ENCODE data around the gene GTF3C1. TPM values are rescaled to one million over a fixed set of nuclear protein-coding genes. Genes with fewer than 3 reads are reported as not detected.

Gene GTF3C1
- polyA plus RNA-seq, 1 donor from 2014 or later, result 54.0 TPM

DNA sequence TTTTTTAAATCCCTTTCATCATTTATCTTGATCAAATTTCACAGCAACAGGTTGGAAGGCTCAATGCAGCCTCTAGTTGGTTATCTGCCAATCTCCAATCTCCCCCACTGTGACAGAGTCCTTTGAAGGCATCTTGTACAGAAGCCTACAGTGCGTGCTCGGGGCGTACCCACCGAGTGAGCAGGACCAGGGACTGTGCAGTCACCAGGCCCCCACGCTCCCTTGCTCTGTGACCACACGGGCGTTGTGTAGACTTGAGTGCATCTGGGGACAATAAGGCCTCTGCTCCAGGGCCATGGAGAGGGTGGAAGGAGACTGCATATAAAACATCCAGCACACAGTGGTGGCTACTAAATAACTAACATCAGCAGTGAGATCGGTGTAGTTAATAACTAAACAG is 63.4 kb downstream of the GTF3C1 start:
- H3K27me3 ChIP-seq (ENCODE audit: insufficient read depth, low read depth, low read length), result no peaks in the 10 kb centered on the region
- no peak overlapping the region for H2AFZ ChIP-seq (ENCODE audit: low read depth, low read length)
- no peaks in the 10 kb centered on the region for H3K9me3 ChIP-seq (ENCODE audit: low read length)
- no peaks in the 10 kb centered on the region for H3K9me2 ChIP-seq (ENCODE audit: insufficient read depth, low read length)
- H3K36me3 ChIP-seq (ENCODE audit: insufficient read depth, low read length), result peaks cover 8% of the 10 kb centered on the region
- no peak overlapping the region for H3K9ac ChIP-seq (ENCODE audit: low read length)
- no peak overlapping the region for H3K4me2 ChIP-seq (ENCODE audit: low read length)
- H3K4me3 ChIP-seq (ENCODE audit: low read length), result no peak overlapping the region
- no peaks in the 10 kb centered on the region for H3K79me2 ChIP-seq (replicated peaks; ENCODE audit: insufficient read depth, low read length)
- no peak overlapping the region for H3K27ac ChIP-seq (ENCODE audit: low read length)
- TF ChIP-seq REST (IDR thresholded peaks at IDR 0.05; ENCODE audit: borderline replicate concordance) (no peak), RAD21 (conservative IDR thresholded peaks at IDR 0.05) (no peak), CTCF (IDR thresholded peaks at IDR 0.05; ENCODE audit: poor library complexity, severe bottlenecking) (no peak), TAF1 (IDR thresholded peaks at IDR 0.05; ENCODE audit: low read depth) (no peak), SMC3 (conservative IDR thresholded peaks at IDR 0.05; ENCODE audit: poor library complexity) (no peak), MXI1 (conservative IDR thresholded peaks at IDR 0.05; ENCODE audit: poor library complexity, severe bottlenecking) (no peak), EP300 (conservative IDR thresholded peaks at IDR 0.05; ENCODE audit: poor library complexity, severe bottlenecking) (no peak), EZH2 (IDR thresholded peaks at IDR 0.05; ENCODE audit: borderline replicate concordance, insufficient read depth, low read length, poor library complexity, severe bottlenecking) (no peak), POLR2AphosphoS5 (IDR thresholded peaks at IDR 0.05) (no peak)
- H4K20me1 ChIP-seq (ENCODE audit: insufficient read depth), result no peaks in the 10 kb centered on the region
- no peaks in the 10 kb centered on the region for H3F3A ChIP-seq (ENCODE audit: insufficient read depth, low read length, poor library complexity, severe bottlenecking)

- H2AFZ ChIP-seq (ENCODE audit: low read depth, low read length), result no peak overlapping the region
- no peaks in the 10 kb centered on the region for H4K20me1 ChIP-seq (ENCODE audit: insufficient read depth)
- no peak overlapping the region for H3K9ac ChIP-seq (ENCODE audit: low read length)
- no peak overlapping the region for H3K4me3 ChIP-seq (ENCODE audit: low read length)
- H3K27ac ChIP-seq (ENCODE audit: low read length), result no peak overlapping the region
- H3K27me3 ChIP-seq (ENCODE audit: insufficient read depth, low read depth, low read length), result no peaks in the 10 kb centered on the region
- H3K9me2 ChIP-seq (ENCODE audit: insufficient read depth, low read length), result no peaks in the 10 kb centered on the region
- peaks cover 8% of the 10 kb centered on the region for H3K36me3 ChIP-seq (ENCODE audit: insufficient read depth, low read length)
- H3K9me3 ChIP-seq (ENCODE audit: low read length), result no peaks in the 10 kb centered on the region
- no peaks in the 10 kb centered on the region for H3F3A ChIP-seq (ENCODE audit: insufficient read depth, low read length, poor library complexity, severe bottlenecking)
- TF ChIP-seq CTCF (IDR thresholded peaks at IDR 0.05; ENCODE audit: poor library complexity, severe bottlenecking) (no peak), MXI1 (conservative IDR thresholded peaks at IDR 0.05; ENCODE audit: poor library complexity, severe bottlenecking) (no peak), REST (IDR thresholded peaks at IDR 0.05; ENCODE audit: borderline replicate concordance) (no peak), EP300 (conservative IDR thresholded peaks at IDR 0.05; ENCODE audit: poor library complexity, severe bottlenecking) (no peak), RAD21 (conservative IDR thresholded peaks at IDR 0.05) (no peak), SMC3 (conservative IDR thresholded peaks at IDR 0.05; ENCODE audit: poor library complexity) (no peak), POLR2AphosphoS5 (IDR thresholded peaks at IDR 0.05) (no peak), EZH2 (IDR thresholded peaks at IDR 0.05; ENCODE audit: borderline replicate concordance, insufficient read depth, low read length, poor library complexity, severe bottlenecking) (no peak), TAF1 (IDR thresholded peaks at IDR 0.05; ENCODE audit: low read depth) (no peak)
- H3K4me2 ChIP-seq (ENCODE audit: low read length), result no peak overlapping the region
- H3K79me2 ChIP-seq (replicated peaks; ENCODE audit: insufficient read depth, low read length), result no peaks in the 10 kb centered on the region
Measured at GRCh38 chr16:27485811-27486210, 63.9 kb downstream of the GTF3C1 start.
